ENCODE measurements around the gene UNC5C. TPM values are rescaled to one million over a fixed set of nuclear protein-coding genes. Genes with fewer than 3 reads are reported as not detected.

The UNC5C gene
- total RNA-seq, 2 donors from 2014 or later = 5.3 to 10.0 TPM

GRCh38 chr4:95362906-95363558 is 185.7 kb downstream of the UNC5C start:
- no peaks in the 10 kb centered on the region for H3K27me3 ChIP-seq (replicated peaks; ENCODE audit: insufficient read depth)
- H3K4me1 ChIP-seq (ENCODE audit: control insufficient read depth in 1 of 2, low read depth in 2 of 2) = peaks cover 0 to 24% of the 10 kb centered on the region in 2 donors
- DNase-seq (ENCODE audit: low spot score) = no peak
- no peak overlapping the region for H3K4me3 ChIP-seq
- no peak for ATAC-seq (ENCODE audit: insufficient number of reproducible peaks, low FRiP score, low read depth)
- no peak overlapping the region for H3K27ac ChIP-seq
- no peaks in the 10 kb centered on the region for H3K36me3 ChIP-seq
- no peaks in the 10 kb centered on the region for H3K9me3 ChIP-seq
- no peak for TF ChIP-seq CTCF (IDR thresholded peaks at IDR 0.05)

- ATAC-seq (ENCODE audit: insufficient number of reproducible peaks, low FRiP score, low read depth) (no peak), DNase-seq (ENCODE audit: low spot score) (no peak)
- no peak overlapping the region for H3K4me3 ChIP-seq
- H3K27ac ChIP-seq = no peak overlapping the region
- no peaks in the 10 kb centered on the region for H3K9me3 ChIP-seq
- peaks cover 0 to 24% of the 10 kb centered on the region in 2 donors for H3K4me1 ChIP-seq (ENCODE audit: control insufficient read depth in 1 of 2, low read depth in 2 of 2)
- no peaks in the 10 kb centered on the region for H3K36me3 ChIP-seq
- no peaks in the 10 kb centered on the region for H3K27me3 ChIP-seq (replicated peaks; ENCODE audit: insufficient read depth)
- no peak for TF ChIP-seq CTCF (IDR thresholded peaks at IDR 0.05)
Observed at GRCh38 chr4:95362066-95362465, 186.7 kb downstream of the UNC5C start.

- Histone ChIP-seq H3K27me3 (replicated peaks; ENCODE audit: insufficient read depth) (no peaks in the 10 kb centered on the region), H3K9me3 (no peaks in the 10 kb centered on the region), H3K4me3 (no peak overlapping the region), H3K36me3 (no peaks in the 10 kb centered on the region), H3K27ac (no peak overlapping the region), H3K4me1 (ENCODE audit: control insufficient read depth in 1 of 2, low read depth in 2 of 2) (peaks cover 0 to 24% of the 10 kb centered on the region in 2 donors)
- ATAC-seq (ENCODE audit: insufficient number of reproducible peaks, low FRiP score, low read depth) (no peak), DNase-seq (ENCODE audit: low spot score) (no peak)
- TF ChIP-seq CTCF (IDR thresholded peaks at IDR 0.05) = no peak
Observed at GRCh38 chr4:95361696-95361965, 187.1 kb downstream of the UNC5C start.

- Histone ChIP-seq H3K27ac (no peak overlapping the region), H3K9me3 (no peaks in the 10 kb centered on the region), H3K36me3 (no peaks in the 10 kb centered on the region), H3K4me3 (no peak overlapping the region), H3K4me1 (ENCODE audit: control insufficient read depth in 1 of 2, low read depth in 2 of 2) (peaks cover 0 to 24% of the 10 kb centered on the region in 2 donors), H3K27me3 (replicated peaks; ENCODE audit: insufficient read depth) (no peaks in the 10 kb centered on the region)
- DNase-seq (ENCODE audit: low spot score) (no peak), ATAC-seq (ENCODE audit: insufficient number of reproducible peaks, low FRiP score, low read depth) (no peak)
- no peak for TF ChIP-seq CTCF (IDR thresholded peaks at IDR 0.05)
Observed at GRCh38 chr4:95360906-95361695, 187.7 kb downstream of the UNC5C start.

- Histone ChIP-seq H3K27ac (no peak overlapping the region), H3K4me3 (no peak overlapping the region), H3K9me3 (no peaks in the 10 kb centered on the region), H3K4me1 (ENCODE audit: control insufficient read depth in 1 of 2, low read depth in 2 of 2) (peaks cover 0 to 24% of the 10 kb centered on the region in 2 donors), H3K36me3 (no peaks in the 10 kb centered on the region), H3K27me3 (replicated peaks; ENCODE audit: insufficient read depth) (no peaks in the 10 kb centered on the region)
- no peak for TF ChIP-seq CTCF (IDR thresholded peaks at IDR 0.05)
- ATAC-seq (ENCODE audit: insufficient number of reproducible peaks, low FRiP score, low read depth) = no peak
- DNase-seq (ENCODE audit: low spot score) = no peak
Observed at GRCh38 chr4:95360256-95360903, 188.4 kb downstream of the UNC5C start.

Data from thoracic aorta (tissue), 2 donors.